H1 (cell line): ENCODE measurements around the gene PRKAR2A. TPM values are rescaled to one million over a fixed set of nuclear protein-coding genes. Genes with fewer than 3 reads are reported as not detected.

ENCODE experiments used
- CBX5 ChIP-seq: fragments of 300-800, 300-1000 bp; sonication (generic); IDR thresholded peaks from 2 replicates; pipeline ENCODE4 v1.7.1; 2016; ENCODE audit warnings: antibody characterized with exemption, low read length, low read depth
- CBX8 ChIP-seq: fragments of 300-800, 300-1000 bp; sonication (generic); IDR thresholded peaks from 2 replicates; pipeline ENCODE4 v1.7.1; 2016; ENCODE audit warnings: low read depth, low read length, borderline replicate concordance
- GTF2F1 ChIP-seq: IDR thresholded peaks from 2 replicates; pipeline ENCODE4 v1.6.1; 2012; ENCODE audit warnings: low read depth, low read length, improper control_type of control experiment, borderline replicate concordance
- POU5F1 ChIP-seq: IDR thresholded peaks from 2 replicates; pipeline ENCODE4 v1.6.1; 2011; ENCODE audit warnings: low read depth, mild to moderate bottlenecking, low read length, moderate library complexity
- SP2 ChIP-seq: IDR thresholded peaks from 2 replicates; pipeline ENCODE4 v1.6.1; 2012; ENCODE audit warnings: mild to moderate bottlenecking, low read length, inconsistent platforms
- SUZ12 ChIP-seq: fragments of 200-600 bp; sonication (generic); IDR thresholded peaks from 2 replicates; pipeline ENCODE4 v1.6.1; 2012; ENCODE audit warnings: mild to moderate bottlenecking, inconsistent platforms, low read length, moderate library complexity, mixed read lengths
- TCF12 ChIP-seq: IDR thresholded peaks from 2 replicates; pipeline ENCODE4 v1.6.1; 2011; ENCODE audit warnings: low read depth, mild to moderate bottlenecking, low read length
- polyA plus RNA-seq, 7 experiments: library from polyadenylated mRNA; depleted of rRNA in 3 of 7; stranded (reverse) in 5 of 7; unstranded in 2 of 7; fragments of >200 nt in 5 of 7; fragments of 200-250 nt in 2 of 7; gene quantifications; 1 replicate in 5 of 7; 2 replicates in 1 of 7; 4 replicates in 1 of 7; pipeline versions ENCODE4 v1.2.1 to v1.2.3, GENCODE V29; 2011 to 2013; ENCODE audit warnings: missing spikeins in 2 of 7, mixed read lengths in 2 of 7
- total RNA-seq: library from RNA; stranded (reverse); fragmentation: NEBNext Ultra II Directional; extraction: Animal tissue kit (Norgen Biotek cat#: 25700); gene quantifications from 2 replicates; pipeline ENCODE4 v1.2.1, GENCODE V29; 2021

Gene PRKAR2A
- total and polyA plus RNA-seq, 2 of the 8 experiments (the other 6 are each of a cell fraction or from before 2014, with no cell fraction given) = 6.3 to 42.4 TPM

- TF ChIP-seq TCF12 = no peak
- TF ChIP-seq CBX8 = no peak
- no peak for TF ChIP-seq CBX5
- no peak for TF ChIP-seq SP2
- TF ChIP-seq SUZ12 = no peak
- TF ChIP-seq POU5F1 = no peak
- no peak for TF ChIP-seq GTF2F1
Observed at GRCh38 chr3:48708481-48708889, 139.2 kb downstream of the PRKAR2A start (continued).
